Measurements from ENCODE around the gene KRR1.

Gene KRR1

GRCh38 chr12:75511116-75512048, at the start of gene KRR1:
Gene KRR1 (minus strand): TSS chr12:75511609. CDS start chr12:75511597, 12 bp downstream.
- Mint-ChIP-seq H3K27ac (peak within 1 kb of the TSS; percentile 99), H3K36me3 (peaks cover 15% of the 10 kb centered on the region), H3K4me1 (peaks cover 34% of the 10 kb centered on the region), H3K9me3 (peaks cover 2% of the 10 kb centered on the region), H3K4me3 (peak within 1 kb of the TSS; percentile 97), H3K27me3 (no peaks in the 10 kb centered on the region)
- CTCF ChIA-PET, result interaction anchor here (0.7 to 1.9 kb wide), 3 partner anchors 23 to 74 kb away, joined by 3 to 11 read pairs (median 3); no protein-coding TSS in a partner anchor
- peak; percentile 94 for DNase-seq

- no peak for DNase-seq
- Mint-ChIP-seq H3K27ac (no peak overlapping the region), H3K36me3 (no peaks in the 10 kb centered on the region), H3K9me3 (no peaks in the 10 kb centered on the region), H3K4me1 (no peaks in the 10 kb centered on the region), H3K4me3 (no peak overlapping the region), H3K27me3 (peaks cover 8% of the 10 kb centered on the region)
- CTCF ChIA-PET, result interaction anchor here (1.6 kb wide), 1 partner anchor 471 kb away, joined by 7 read pairs; the partner anchor contains the start of gene PHLDA1
These were observed 48.8 kb upstream of the KRR1 start for GRCh38 chr12:75560167-75560566.

- CTCF ChIA-PET, result interaction anchor here (0.9 to 1.2 kb wide), 2 partner anchors 33 to 141 kb away, joined by 3 read pairs; no protein-coding TSS in a partner anchor
- no peaks in the 10 kb centered on the region for H3K4me1 Mint-ChIP-seq
- no peak for DNase-seq
- H3K36me3 Mint-ChIP-seq, result no peaks in the 10 kb centered on the region
- H3K27me3 Mint-ChIP-seq, result peaks cover 8% of the 10 kb centered on the region
- no peak overlapping the region for H3K27ac Mint-ChIP-seq
- no peak overlapping the region for H3K4me3 Mint-ChIP-seq
- H3K9me3 Mint-ChIP-seq, result no peaks in the 10 kb centered on the region
These were observed 46.9 kb upstream of the KRR1 start for GRCh38 chr12:75558287-75558686.

GRCh38 chr12:75556311-75556899, 45.0 kb upstream of the KRR1 start:
- Mint-ChIP-seq H3K36me3 (no peaks in the 10 kb centered on the region), H3K4me1 (no peaks in the 10 kb centered on the region)
- CTCF ChIA-PET, result no interaction called here

GRCh38 chr12:75554556-75554880, 43.1 kb upstream of the KRR1 start:
- no peak for DNase-seq
- H3K4me1 Mint-ChIP-seq, result no peaks in the 10 kb centered on the region
- CTCF ChIA-PET, result no interaction called here
- H3K9me3 Mint-ChIP-seq, result no peaks in the 10 kb centered on the region
- H3K27me3 Mint-ChIP-seq, result peaks cover 8% of the 10 kb centered on the region
- no peak overlapping the region for H3K27ac Mint-ChIP-seq
- H3K36me3 Mint-ChIP-seq, result no peaks in the 10 kb centered on the region
- no peak overlapping the region for H3K4me3 Mint-ChIP-seq

More at GRCh38 chr12:75556311-75556899, 45.0 kb upstream of the KRR1 start:
- Mint-ChIP-seq H3K27ac (no peak overlapping the region), H3K4me3 (no peak overlapping the region), H3K27me3 (peaks cover 2% of the 10 kb centered on the region), H3K9me3 (no peaks in the 10 kb centered on the region)
- DNase-seq, result no peak

GRCh38 chr12:75553836-75554555, 42.6 kb upstream of the KRR1 start:
- H3K27ac Mint-ChIP-seq, result no peak overlapping the region
- H3K4me1 Mint-ChIP-seq, result no peaks in the 10 kb centered on the region
- no peaks in the 10 kb centered on the region for H3K36me3 Mint-ChIP-seq
- DNase-seq, result no peak
- peaks cover 9% of the 10 kb centered on the region for H3K27me3 Mint-ChIP-seq
- no peak overlapping the region for H3K4me3 Mint-ChIP-seq
- H3K9me3 Mint-ChIP-seq, result no peaks in the 10 kb centered on the region
- CTCF ChIA-PET, result no interaction called here

GRCh38 chr12:75553398-75553797, 42.0 kb upstream of the KRR1 start:
- no peak for DNase-seq
- H3K27me3 Mint-ChIP-seq, result peaks cover 12% of the 10 kb centered on the region
- CTCF ChIA-PET, result no interaction called here
- H3K4me3 Mint-ChIP-seq, result no peak overlapping the region
- H3K9me3 Mint-ChIP-seq, result no peaks in the 10 kb centered on the region
- no peaks in the 10 kb centered on the region for H3K4me1 Mint-ChIP-seq
- H3K36me3 Mint-ChIP-seq, result no peaks in the 10 kb centered on the region
- H3K27ac Mint-ChIP-seq, result no peak overlapping the region

- no peak for DNase-seq
- Mint-ChIP-seq H3K4me1 (no peaks in the 10 kb centered on the region), H3K4me3 (no peak overlapping the region), H3K27ac (no peak overlapping the region), H3K36me3 (no peaks in the 10 kb centered on the region), H3K27me3 (peaks cover 20% of the 10 kb centered on the region), H3K9me3 (no peaks in the 10 kb centered on the region)
- CTCF ChIA-PET, result no interaction called here
These were observed 40.1 kb upstream of the KRR1 start for GRCh38 chr12:75551477-75551876.

GRCh38 chr12:75550401-75551240, 39.2 kb upstream of the KRR1 start:
- H3K4me3 Mint-ChIP-seq, result no peak overlapping the region
- CTCF ChIA-PET, result no interaction called here

GRCh38 chr12:75549989-75550388, 38.6 kb upstream of the KRR1 start:
- Mint-ChIP-seq H3K4me3 (no peak overlapping the region), H3K9me3 (no peaks in the 10 kb centered on the region), H3K27me3 (peaks cover 20% of the 10 kb centered on the region), H3K27ac (no peak overlapping the region), H3K4me1 (no peaks in the 10 kb centered on the region), H3K36me3 (no peaks in the 10 kb centered on the region)
- CTCF ChIA-PET, result no interaction called here
- DNase-seq, result no peak

More at GRCh38 chr12:75550401-75551240, 39.2 kb upstream of the KRR1 start:
- no peaks in the 10 kb centered on the region for H3K36me3 Mint-ChIP-seq
- no peaks in the 10 kb centered on the region for H3K9me3 Mint-ChIP-seq
- H3K27me3 Mint-ChIP-seq, result peaks cover 20% of the 10 kb centered on the region
- no peak overlapping the region for H3K27ac Mint-ChIP-seq
- no peak for DNase-seq
- H3K4me1 Mint-ChIP-seq, result no peaks in the 10 kb centered on the region

GRCh38 chr12:75548879-75549278, 37.5 kb upstream of the KRR1 start:
- peaks cover 20% of the 10 kb centered on the region for H3K27me3 Mint-ChIP-seq
- no peaks in the 10 kb centered on the region for H3K9me3 Mint-ChIP-seq
- CTCF ChIA-PET, result no interaction called here
- no peak overlapping the region for H3K27ac Mint-ChIP-seq
- no peaks in the 10 kb centered on the region for H3K36me3 Mint-ChIP-seq
- H3K4me1 Mint-ChIP-seq, result no peaks in the 10 kb centered on the region
- no peak for DNase-seq
- H3K4me3 Mint-ChIP-seq, result no peak overlapping the region

GRCh38 chr12:75545636-75546035, 34.2 kb upstream of the KRR1 start:
- no peaks in the 10 kb centered on the region for H3K36me3 Mint-ChIP-seq
- H3K27ac Mint-ChIP-seq, result no peak overlapping the region
- CTCF ChIA-PET, result interaction anchor here (1.2 kb wide), 1 partner anchor 19 kb away, joined by 3 read pairs; no protein-coding TSS in a partner anchor
- H3K9me3 Mint-ChIP-seq, result no peaks in the 10 kb centered on the region
- DNase-seq, result no peak
- no peak overlapping the region for H3K4me3 Mint-ChIP-seq
- no peaks in the 10 kb centered on the region for H3K4me1 Mint-ChIP-seq
- peaks cover 20% of the 10 kb centered on the region for H3K27me3 Mint-ChIP-seq

GRCh38 chr12:75543529-75543928, 32.1 kb upstream of the KRR1 start:
- CTCF ChIA-PET, result interaction anchor here (0.8 kb wide), 1 partner anchor 494 kb away, joined by 3 read pairs; no protein-coding TSS in a partner anchor
- Mint-ChIP-seq H3K9me3 (no peaks in the 10 kb centered on the region), H3K27me3 (peaks cover 8% of the 10 kb centered on the region), H3K27ac (no peak overlapping the region), H3K4me1 (no peaks in the 10 kb centered on the region), H3K4me3 (no peak overlapping the region), H3K36me3 (no peaks in the 10 kb centered on the region)
- DNase-seq, result no peak

Measured in activated naive CD4-positive, alpha-beta T cell treated with anti-CD3 and anti-CD28 coated beads, Interleukin-2, amount 10 ng/mL, durations not matched to agents 7 days and 5 days (primary cell).